HG03108 (cell line): ENCODE measurements around the gene SSTR1.
"Not testable (repeated sequence)": the region's sequence is repeated elsewhere in the genome, so short reads cannot be mapped to it uniquely, and the experiment has no call there.

Source experiments
- ATAC-seq: cut with Tn5 transposase; IDR thresholded peaks from one replicate; pipeline ENCODE4 v1.9.1; 2021; ENCODE audit warnings: moderate library complexity; ENCODE audit not compliant: unreplicated experiment

Gene SSTR1, protein sequence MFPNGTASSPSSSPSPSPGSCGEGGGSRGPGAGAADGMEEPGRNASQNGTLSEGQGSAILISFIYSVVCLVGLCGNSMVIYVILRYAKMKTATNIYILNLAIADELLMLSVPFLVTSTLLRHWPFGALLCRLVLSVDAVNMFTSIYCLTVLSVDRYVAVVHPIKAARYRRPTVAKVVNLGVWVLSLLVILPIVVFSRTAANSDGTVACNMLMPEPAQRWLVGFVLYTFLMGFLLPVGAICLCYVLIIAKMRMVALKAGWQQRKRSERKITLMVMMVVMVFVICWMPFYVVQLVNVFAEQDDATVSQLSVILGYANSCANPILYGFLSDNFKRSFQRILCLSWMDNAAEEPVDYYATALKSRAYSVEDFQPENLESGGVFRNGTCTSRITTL

DNA sequence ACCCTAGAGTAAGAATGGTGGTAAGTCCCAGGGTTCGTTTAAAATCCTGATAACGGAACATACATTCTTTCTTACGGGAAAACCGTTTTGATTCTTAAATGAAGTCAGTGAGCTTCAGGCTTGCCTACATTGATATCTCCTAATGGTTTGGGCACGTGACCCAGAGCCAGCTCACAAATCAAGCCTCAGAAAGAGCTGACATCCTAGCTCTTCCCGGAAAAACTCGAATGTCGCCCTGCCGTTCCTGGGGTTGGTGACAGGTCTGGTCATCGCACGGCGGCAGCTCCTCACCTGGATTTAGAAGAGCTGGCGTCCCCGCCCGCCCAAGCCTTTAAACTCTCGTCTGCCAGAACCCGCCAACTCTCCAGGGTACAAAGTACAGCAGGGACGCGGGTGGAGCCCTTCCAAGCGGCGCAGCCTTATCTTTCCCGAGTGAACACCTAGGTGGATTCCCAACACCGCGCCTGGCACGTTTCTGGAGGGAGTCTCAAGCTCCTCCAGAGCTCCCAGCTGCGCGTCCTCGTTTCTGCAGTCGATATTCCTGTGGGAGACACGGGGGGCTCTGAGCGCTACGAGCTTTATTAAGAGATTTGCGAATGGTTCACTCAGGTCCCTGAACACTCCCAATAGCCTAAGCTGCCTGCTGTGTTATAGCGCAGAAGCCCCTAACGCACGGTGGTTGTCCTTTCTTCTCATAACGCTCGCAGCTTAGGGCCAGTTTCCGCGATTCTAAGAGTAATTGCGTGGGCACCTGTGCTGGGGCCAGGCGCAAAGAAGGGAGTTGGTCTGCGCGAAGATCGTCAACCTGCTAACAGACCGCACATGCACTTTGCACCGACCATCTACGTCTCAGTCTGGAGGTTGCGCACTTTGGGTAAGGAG lies at the start of gene SSTR1:
TSS of gene SSTR1 (plus strand) at position 169 of the 882 bp plus-strand sequence. CDS start 1,486 bp downstream, outside the sequence.
- ATAC-seq: no peak

DNA sequence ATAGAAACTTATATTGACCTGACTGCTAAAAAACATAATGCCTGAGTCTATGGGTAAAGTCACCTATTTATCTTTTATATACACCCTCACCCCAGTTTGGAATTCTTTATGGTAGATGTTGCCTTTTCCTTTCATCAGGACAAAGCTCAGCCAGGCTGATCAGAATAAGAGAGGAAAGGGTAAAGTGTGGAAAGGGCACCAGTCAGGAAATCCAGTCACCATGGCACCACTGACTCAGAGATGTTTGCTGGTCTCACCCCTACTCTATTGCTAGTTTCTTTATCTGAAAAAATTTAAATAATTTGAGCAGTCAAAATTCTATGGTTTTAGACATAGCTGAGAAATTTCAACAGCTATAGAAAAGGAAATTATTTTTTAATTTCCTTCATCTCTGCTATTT lies 49.2 kb upstream of the SSTR1 start:
- no peak for ATAC-seq

DNA sequence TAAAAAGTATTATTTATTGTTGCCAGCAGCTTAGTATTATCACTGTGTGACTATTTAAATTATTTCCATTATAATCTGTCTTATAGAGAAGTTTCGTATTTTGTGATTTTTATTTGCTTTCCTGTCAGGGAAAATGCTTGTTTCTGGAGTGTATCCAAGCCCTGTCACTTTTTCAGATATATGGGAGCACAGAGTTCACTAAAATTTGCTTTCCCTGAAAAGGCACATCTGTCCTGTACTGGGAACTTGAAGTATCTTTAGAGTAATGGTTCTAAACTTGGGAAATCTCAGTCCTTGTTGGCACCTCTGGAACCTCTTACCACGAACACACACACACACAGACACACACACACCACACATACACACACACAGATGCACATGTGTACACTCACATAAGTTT lies 39.3 kb upstream of the SSTR1 start:
- no peak for ATAC-seq

DNA sequence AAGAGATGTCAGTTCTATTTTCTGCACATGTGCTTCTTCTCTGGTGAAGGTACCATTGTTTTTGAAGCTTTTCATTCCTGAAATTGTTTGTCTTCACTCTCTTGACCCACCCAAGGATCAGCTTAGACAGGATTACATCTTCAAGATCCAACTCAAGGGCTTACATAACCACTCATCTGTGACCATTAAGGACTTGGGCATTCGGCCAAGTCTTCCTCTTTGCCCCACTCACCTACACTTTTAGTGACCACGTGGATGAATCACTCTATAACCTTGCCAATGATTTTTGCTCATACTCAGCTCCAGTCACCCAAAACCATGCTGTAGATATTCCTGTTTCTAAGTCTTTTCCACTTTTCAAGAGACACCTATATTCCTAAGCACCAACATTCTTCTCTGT lies 36.5 kb upstream of the SSTR1 start:
- ATAC-seq: no peak

DNA sequence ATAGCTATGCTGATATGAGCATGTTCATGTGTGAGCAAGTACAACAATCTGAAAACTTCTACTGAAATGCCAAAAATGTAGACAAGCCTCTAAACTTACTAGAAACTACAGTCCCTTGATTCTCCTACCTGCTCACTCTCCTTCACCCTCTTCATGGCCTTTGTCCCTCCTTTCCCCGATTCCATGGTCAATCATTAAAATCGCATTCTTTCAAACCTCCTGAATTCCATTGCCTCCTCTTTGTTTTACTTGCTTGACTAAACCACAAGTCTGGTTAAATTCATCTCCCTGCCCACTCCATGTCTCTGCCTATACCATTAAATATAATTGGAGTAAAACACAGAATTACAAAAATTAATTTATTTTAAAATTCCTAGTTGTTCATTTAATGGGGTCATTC lies 33.0 kb upstream of the SSTR1 start:
- no peak for ATAC-seq

DNA sequence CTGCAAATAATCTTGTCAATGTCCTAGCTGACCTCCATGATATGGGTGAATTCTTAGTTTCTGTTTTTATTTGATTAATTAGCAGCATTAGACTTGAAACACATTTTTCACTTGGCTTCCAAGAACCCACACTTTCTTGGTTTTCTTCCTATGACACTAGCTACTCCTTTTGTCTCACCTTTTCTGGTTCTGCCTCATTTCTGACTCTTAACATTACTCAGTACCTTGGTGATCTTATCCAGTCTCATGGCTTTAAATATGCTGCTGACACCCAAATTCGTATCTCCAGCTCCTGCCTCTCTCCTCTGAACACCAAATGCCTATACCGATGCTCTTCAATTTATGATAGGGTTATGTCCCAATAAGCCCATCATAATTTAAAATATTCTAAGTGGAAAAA lies 32.0 kb upstream of the SSTR1 start:
- ATAC-seq: no peak

DNA sequence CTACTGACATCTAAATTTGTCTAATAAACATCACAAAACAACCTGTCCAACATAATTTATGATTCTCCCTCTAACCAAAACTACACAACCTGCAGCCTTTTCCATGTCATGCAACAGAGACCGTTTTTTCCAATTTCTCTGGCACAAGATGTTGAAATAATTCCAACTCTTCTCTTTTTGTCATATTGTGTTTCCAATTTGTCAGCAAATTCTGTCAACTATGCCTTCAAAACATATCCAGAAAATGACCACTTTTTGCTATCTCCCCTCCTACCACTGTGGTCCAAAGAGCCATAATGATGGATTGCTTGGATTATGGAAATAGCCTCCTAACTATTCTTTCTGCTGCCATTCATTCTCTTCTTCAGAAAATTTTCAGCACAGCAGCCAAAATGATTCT lies 31.3 kb upstream of the SSTR1 start:
- no peak for ATAC-seq

DNA sequence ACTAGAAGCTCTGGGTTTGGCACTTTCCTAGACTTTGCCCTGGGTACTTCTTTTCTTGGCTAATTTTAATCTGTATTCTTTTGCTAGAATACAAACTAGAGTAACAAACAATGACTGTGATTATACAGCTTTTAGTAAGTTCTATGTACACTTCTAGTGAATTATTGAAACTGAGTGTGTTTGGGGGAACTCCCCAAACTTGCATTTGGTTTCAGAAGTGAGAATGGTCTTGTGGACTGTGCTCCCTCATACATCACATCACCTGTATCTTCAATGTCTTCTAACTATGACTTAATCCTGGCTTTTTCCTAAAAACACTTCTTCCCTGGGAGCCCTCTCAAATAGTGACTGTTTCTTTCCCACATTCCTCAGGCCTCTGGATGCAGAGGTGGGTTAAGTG lies 23.6 kb upstream of the SSTR1 start:
- ATAC-seq: no peak

DNA sequence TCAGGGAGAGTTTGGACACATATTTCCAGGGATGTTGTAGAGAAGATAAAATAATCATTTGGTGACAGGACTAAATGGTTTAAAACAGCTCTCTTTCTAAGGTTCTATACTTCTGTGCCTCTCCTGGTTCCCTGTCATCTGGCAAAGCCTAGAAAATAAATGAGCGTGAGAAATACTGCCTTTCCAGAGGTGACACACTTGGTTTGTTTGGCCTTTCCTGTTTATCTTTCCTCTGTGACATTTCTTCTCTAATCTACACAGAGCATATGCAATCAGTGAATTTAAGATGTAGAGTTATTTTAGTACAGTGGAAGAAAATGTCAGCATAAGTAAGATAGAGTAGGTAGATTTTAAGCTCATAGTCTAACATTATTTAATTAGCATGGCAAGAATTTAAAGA lies 22.0 kb upstream of the SSTR1 start:
- ATAC-seq: no peak

DNA sequence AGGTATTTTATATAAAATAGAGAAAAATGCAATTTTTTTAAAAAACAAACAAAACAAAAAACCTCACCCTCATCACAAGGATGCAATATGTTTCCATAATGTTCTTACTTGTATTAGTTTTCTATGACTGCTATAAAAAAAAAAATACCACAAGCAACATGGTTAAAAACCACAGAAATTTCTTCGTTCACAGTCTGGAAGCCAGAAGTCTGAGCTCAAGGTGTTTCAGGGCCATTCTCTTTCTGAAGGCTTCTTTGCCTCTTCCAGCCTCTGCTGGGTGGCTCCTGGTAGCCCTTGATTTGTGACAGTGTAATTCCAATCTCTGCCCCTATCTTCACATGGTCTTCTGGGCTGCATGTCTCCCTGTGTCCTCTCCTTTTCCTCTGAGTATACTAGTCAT lies 21.5 kb upstream of the SSTR1 start:
- no peak for ATAC-seq

DNA sequence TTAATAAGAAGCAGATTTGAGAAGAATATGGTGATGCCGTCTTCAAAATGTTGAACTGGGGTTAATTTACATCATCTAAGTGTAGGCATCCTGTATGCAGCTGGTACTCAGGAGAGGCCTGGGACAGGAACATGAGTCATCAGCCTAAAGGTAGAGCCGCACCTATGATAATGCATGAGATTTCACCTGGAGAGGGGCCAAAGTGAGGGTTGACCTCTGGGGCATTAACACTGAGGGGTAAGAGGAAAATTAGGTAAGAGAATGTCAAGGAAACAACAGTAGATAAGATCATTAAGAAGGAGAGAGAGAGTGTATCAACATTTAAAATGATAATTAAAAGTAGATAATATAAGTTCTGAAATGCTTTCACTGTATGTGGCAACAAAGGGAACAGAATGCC lies 20.2 kb upstream of the SSTR1 start:
- no peak for ATAC-seq

DNA sequence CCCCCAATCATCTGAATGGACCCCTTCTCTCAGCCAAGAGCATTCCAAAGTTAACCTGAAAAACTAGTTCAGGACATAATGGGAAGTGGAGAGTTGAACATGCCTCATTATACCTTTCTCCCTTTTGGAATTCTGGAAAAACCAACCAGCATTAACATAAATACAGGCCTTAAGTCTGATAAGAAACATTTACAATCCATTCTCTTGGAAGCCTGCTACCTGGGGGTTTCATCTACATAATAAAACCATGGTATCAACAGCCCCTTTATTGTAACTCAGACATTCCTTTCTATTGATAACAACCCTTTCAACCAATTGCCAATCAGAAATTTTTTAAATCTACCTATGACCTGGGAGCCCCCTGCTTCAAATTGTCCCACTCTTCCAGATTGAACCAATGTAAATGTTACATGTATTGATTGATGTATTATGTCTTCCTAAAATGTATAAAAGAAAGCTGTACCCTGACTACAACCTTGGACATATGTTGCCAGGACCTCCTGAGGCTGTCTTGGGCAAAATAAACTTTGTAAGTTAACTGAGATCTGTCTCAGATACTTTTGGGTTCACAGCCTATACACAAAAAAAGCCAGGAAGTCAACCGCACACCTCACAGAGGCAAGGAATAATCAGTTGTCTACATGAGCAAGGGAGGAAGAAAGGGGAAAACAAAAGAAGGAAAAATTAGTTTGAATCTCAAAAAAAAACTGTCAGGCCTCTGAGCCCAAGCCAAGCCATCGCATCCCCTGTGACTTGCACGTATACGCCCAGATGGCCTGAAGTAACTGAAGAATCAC lies 17.6 kb upstream of the SSTR1 start:
- no peak for ATAC-seq

DNA sequence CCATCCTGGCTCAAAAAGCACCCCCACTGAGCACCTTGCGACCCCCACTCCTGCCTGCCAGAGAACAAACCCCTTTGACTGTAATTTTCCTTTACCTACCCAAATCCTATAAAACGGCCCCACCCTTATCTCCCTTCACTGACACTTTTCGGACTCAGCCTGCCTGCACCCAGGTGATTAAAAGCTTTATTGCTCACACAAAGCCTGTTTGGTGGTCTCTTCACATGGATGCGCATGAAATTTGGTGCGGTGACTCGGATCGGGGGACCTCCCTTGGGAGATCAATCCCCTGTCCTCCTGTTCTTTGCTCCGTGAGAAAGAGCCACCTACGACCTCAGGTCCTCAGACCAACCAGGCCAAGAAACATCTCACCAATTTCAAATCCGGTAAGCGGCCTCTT lies 16.9 kb upstream of the SSTR1 start:
- not testable (repeated sequence) for ATAC-seq

DNA sequence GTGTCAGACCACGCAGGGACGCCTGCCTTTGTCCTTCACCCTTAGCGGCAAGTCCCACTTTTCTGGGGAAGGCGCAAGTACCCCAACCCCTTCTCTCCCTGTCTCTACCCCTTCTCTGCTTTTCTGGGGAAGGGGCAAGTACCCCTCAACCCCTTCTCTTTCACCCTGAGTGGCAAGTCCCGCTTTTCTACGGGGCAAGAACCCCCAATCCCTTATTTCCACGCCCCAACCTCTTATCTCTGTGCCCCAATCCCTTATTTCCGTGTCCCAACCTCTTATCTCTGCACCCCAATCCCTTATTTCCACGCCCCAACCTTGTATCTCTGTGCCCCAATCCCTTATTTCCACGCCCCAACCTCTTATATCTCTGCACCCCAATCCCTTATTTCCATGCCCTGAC lies 16.2 kb upstream of the SSTR1 start:
- ATAC-seq: not testable (repeated sequence)

DNA sequence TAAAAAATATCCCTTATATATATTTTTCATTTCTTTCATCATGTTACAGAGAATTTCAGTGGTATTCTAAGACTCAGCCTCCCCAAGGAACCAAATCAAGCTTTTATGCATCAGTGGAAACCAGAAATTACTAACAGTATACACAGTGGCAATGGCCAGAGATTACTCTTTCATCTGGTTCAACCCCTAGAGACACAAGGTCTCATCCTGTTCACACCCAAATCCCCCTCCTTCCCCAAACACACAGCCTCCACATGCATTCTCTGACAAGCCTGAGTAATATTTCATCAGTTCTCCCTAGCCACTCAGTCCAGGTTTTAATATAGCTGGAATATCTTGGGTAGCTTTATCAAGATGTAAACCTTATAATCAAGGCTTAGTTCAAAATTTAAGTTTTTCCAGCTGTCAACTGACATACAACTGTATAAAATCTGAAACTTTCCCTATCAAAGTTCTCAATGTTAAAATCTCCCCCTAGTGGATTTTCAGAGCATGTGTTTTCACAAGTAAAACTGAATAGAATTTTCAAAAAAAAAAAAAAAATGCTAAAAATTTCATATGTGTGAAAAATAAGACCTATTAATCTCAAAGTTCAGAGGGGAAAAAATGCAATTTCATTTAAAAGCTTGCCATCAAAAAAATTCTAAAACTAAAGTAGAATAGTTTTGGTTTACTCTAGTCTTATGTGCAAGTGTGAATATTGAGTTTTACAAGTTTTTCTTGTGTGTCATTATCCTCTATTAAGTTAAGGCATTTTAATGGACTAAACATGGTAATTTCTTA lies 10.5 kb upstream of the SSTR1 start:
- no peak for ATAC-seq

DNA sequence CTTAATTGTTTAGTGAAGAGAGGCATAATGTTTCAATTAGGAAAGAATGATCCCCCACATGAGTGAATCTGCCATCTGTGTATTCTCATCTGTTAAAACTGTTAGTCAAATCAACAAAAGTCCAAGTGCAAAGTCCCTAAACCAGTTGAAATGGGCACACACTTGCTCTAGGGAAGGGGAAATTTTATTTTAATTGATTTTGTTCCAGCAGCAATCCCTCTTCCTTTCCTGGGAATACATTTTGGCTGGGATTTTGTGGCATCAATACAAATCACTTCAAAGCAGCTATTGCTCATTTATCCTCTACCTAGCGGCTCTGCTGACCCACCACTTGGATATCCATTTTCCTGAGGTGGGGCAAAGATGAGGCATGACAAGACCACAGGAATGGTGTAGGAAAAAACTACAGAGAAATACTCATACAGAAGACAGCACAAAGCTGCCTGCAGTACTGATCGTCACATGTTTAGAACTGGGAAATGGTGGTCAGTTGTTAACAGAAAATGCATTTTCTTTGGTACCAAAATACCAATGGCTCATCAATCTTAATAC lies 9.8 kb upstream of the SSTR1 start:
- ATAC-seq: no peak

DNA sequence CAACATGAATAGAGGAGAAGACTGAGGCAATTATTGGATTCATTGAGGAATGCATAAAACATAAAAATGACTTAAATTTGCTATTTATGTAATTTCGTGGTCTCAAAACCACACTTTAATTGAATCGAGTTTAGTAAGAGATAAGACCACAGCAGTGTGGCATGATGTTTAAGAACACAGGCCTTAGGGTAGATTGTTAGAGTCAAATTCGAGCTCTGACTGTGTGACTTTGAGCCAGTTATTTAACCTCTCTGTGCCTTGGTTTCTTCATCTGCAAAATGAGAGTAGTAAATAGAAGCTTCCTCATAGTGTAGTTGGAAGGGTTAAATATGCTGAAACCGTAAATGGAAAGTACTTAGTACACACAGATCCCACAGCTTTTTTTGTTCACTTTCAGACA lies 9.3 kb upstream of the SSTR1 start:
- ATAC-seq: no peak

DNA sequence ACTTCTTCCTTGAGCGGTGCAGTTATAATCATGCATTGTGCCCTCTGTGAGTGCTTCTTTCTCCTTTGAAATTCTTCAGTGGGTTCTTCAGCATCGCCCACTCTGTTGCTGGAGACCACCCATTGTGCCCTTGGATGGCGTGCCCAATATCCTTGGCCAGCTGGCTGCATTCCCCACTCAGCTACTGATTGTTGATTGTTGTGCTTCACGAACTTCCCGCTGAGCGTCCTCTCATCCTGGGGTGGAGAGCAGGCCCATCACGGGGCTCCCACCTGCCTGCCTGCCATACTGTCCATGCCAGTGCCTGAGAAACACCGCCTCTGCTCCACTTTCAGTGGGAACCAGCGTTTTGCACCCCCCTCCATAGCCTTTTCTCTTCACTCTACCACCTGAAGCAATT lies 8.6 kb upstream of the SSTR1 start:
- ATAC-seq: no peak

DNA sequence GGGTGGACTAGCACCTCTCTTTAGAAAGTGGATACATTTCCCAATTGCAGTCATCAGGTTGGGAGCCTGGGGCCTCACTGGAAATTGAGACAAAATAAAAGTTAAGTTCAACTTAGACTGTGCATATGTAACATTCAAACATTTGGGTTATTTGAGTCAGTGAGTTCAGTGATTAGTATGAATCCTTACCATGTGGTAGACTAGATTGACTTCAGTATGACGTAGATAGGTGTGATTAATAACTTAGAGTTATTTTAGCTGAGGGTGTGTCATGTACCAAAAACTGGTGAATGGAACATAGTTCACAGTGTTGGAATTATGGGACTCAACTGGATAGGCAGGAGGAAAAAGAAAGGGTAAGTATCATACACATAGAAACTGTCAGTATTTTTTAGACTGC lies 8.0 kb upstream of the SSTR1 start:
- ATAC-seq: no peak

DNA sequence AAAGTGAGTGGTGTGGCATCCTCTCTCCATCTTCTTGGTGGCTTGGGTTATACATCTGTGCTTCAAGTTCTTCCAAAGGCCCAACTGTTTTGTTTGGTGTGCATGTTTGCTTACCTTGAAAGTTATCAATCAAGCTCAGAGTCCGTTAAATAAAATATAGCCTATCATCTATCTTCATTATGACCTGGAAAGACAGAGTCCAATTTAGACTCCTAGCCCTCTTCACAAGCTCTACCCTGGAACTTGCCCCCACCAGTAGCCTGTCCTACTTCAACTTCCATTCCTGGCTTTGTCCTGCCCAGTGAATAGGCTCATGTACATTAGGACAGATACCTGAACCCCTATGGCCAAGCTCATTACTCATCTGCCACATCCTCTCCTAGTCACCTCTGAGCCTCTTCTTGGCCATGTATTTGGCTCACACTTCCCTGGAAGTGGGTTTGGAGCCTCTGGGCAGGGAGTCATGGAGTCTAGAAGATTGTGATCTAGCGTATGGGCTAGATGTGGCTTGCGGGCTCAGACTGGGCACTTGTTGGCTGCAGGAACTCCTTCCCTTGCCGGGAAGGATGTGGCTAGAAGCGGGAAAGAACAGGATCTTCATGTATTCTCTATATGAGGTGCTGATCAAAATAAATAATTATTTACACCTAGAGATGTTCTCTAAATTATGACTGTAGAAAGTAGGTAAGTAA lies 6.4 kb upstream of the SSTR1 start:
- no peak for ATAC-seq
